Muscle of back (tissue), 11 donors: ENCODE data around the gene SGSM1. TPM values are rescaled to one million over a fixed set of nuclear protein-coding genes. Genes with fewer than 3 reads are reported as not detected.
A peak's percentile ranks its signal among the peaks of the same experiment; 100 is the strongest.

Source experiments
- DNase-seq, 3 donors: peaks; one replicate each; pipeline versions ENCODE4 v3.0.0 to v3.0.0-alpha.2; 2013
- polyA plus RNA-seq, 10 donors: library from polyadenylated mRNA; unstranded; fragments of 120-200 nt; gene quantifications; one replicate each; pipeline ENCODE4 v1.2.1, GENCODE V29; 2013; ENCODE audit not compliant: insufficient read length in 10 of 10

SGSM1 gene
- polyA plus RNA-seq, 10 donors = 0.09 to 0.63 (median 0.20) TPM

- DNase-seq = peak; percentile 67 to 91 (median 85)
These were observed 146.2 kb downstream of the SGSM1 start, which contains the start of gene KIAA1671 for GRCh38 chr22:24951942-24952836. KIAA1671 (plus strand) TSS chr22:24952716; CDS start chr22:25028000, 75,284 bp downstream.

DNA sequence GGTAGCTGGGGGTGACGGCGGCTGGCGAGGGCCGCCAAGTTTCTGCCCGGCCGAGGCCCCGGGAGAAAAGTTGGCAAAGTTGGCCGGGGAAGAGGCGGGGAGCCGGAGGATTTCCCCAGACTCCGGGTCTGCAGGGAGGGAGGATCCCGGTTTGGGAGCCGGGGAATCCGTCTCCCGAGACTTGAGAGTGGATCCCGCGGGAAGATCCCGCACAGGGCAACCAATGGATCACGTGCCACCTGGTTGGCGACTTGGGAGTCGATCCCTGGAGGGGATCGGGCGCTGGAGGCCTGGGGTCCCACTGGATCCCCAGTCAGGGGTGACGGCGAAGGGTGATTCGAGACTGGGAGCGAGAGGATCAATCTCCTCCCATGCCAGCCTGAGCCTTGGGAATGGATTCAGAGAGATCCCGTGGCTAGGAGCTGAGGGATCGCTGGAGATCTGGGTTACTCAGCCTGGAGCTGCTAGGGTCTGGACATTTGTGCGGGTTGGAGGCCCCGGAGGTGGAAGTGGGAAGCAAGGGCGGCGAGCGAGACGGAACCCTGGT lies 146.9 kb downstream of the SGSM1 start:
- DNase-seq = peak in 1 of 3 donors; percentile 57

DNA sequence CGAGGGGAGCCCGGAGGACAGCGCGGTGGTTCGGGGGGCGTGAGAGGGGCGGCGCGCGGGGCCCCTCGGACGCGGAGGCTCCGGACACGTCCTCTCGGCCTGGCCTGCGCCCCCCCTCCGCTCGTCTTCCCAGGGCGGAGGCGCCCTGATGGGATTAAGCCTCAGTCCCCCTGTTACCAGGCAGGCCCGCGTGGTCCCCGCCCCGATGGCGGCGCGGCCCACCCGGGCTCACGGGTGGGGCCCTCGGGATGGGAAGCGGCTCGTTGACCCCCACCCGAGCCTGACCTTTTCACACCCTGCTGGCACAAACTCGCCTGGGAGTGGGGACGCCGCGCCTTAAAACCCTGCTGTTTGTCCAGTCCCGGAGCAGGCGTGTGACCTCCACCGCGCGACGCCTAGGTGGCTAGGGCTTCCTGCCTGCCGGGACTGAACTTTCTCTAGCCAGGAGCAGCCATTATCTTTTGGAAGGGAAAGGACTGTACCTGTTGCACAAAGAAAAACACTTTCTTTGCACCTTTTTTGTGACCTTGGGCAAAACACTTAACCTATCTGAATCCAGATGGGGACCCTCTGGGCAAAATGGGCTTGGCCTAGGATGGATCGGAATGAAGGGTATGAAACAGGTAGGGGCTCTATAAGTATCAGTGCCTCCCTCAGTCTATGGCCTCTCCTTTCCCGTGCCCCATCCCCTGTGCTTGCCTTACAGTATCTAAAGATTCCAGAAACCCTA lies 147.5 kb downstream of the SGSM1 start:
- peak in 1 of 3 donors; percentile 27 for DNase-seq

DNA sequence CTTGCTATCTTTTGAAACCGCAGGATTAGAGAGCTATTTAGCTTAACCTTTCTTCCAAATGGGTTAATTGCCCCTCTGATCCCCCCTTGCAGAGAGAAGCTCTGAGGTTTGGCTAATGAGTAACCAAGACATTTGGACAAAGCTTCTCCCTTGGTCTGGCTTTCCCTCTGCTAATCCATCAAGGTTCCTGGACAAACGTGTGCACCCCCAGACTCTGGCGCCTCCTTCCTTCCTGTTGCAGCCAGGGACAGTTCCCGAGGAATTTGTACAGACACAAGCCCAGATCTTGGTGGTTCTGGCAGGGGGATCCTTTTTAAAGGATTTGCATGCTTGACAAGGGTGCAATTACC lies 148.1 kb downstream of the SGSM1 start:
- peak in 1 of 3 donors; percentile 28 for DNase-seq

DNA sequence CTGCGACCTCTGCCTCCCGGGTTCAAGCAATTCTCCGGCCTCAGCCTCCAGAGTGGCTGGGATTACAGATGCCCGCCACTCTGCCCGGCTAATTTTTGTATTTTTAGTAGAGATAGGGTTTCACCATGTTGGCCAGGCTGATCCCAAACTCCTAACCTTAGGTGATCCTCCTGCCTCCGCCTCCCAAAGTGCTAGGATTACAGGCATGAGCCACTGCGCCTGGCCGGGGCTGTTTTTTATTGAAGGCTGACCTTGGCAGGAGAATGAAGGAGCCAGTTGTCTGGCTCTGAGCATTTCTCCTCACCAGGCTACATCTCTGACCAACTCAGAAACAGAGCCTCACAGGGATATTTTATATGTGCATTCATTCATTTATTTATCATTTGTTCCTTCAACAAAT lies 148.8 kb downstream of the SGSM1 start:
- no peak for DNase-seq

DNA sequence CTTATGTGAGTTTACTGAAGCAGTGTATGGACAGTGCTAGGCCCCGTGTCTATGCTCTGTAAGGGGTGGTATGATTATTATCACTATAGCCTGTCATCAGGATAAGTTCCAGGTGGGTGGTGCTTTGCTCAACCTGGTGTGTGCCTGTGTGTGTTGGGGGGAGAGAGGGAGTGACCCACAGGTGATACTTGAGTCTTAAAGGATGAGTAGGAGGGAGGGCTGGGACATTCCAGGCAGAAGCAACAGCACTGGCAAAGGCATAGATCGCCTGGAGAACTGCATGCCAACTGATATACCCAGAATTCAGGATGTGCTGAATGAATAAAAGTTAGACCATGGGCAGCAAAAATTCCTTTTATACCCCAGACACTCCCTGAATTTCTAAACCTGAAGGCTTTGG lies 151.0 kb downstream of the SGSM1 start:
- DNase-seq = no peak

GRCh38 chr22:24961217-24961844 lies 155.3 kb downstream of the SGSM1 start:
- no peak for DNase-seq

DNA sequence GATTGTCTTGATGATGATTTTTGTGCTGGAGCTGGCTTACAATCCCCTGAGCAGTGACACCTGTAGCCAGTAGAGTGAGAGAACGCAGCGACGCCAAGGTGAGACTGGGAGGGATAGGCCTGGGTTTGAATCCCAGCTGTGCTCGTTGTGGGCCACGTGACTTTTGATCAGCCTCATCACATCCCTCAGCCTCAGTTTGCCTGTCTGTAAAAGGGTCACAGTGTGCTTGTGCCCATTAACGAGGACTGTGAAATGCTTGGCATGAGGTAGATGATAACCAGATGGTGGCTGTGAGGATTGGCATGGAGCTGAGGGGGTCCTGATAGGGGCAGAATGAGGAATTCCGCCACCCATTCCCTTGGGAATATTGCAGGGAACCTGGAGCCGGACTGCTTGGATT lies 156.1 kb downstream of the SGSM1 start:
- no peak for DNase-seq

GRCh38 chr22:24962835-24963234 lies 156.8 kb downstream of the SGSM1 start:
- DNase-seq = no peak

DNA sequence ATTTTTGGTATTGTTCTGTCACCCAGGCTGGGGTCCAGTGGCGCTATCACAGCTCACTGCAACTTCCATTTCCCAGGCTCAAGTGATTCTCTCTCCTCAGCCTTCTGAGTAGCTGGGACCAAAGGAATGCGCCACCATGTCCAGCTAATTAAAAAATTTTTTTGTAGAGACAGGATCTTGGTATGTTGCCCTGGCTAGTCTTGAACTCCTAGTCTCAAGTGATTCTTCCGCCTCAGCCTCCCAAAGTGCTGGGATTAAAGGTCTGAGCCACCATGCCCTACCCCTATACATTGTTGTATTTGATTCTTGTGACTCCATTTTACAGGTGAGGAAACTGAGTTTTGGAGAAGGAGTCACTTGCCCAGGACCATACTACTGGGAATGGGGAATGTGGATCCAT lies 158.4 kb downstream of the SGSM1 start:
- DNase-seq = no peak

- DNase-seq = peak in 1 of 3 donors; percentile 42
These were observed 160.0 kb downstream of the SGSM1 start for GRCh38 chr22:24965822-24966626.

DNA sequence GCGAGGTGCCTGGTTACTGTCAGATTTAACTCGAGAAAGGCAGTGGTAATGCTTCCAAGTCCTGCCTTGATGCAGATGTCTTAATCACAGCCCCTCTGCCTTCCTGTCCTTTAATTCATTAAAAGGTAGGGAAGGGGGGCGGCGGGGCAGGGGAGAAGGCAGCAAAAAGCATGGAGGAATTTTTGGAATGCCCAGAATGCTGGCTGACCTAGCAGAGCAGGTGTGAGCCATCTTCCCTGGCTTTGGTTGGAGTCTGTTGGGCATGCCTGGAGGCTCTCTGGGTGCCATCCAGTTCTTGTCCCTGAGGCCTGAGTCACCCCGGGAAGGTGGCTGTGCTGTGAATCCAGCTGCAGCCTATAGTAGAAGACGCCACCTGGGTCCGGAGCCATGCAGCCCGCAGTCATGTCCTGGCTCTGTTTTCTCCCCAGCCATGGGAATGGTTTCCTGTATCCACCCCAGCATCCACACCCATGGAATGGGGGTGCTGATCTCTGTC lies 162.1 kb downstream of the SGSM1 start:
- no peak for DNase-seq

- peak in 1 of 3 donors; percentile 40 for DNase-seq
These were observed 163.7 kb downstream of the SGSM1 start for GRCh38 chr22:24969560-24970301.

DNA sequence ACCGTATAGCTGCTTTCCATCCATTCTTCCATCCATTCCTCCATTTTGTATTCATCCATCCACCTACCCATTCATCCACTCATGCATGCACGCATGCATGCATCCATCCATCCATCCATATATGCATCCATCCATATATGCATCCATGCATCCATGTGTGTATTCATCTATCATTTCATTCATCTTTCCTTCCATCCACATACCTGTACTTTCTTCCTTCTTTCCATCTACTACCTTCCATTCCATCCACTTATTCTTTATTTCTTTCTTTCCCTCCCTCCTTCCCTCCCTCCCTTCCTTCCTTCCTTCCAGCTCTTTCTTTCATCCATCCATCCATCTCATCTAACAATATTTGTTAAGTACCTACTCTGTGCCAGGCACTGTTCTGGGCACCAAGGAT lies 166.4 kb downstream of the SGSM1 start:
- no peak for DNase-seq

GRCh38 chr22:24973872-24974271 lies 167.9 kb downstream of the SGSM1 start:
- no peak for DNase-seq

DNA sequence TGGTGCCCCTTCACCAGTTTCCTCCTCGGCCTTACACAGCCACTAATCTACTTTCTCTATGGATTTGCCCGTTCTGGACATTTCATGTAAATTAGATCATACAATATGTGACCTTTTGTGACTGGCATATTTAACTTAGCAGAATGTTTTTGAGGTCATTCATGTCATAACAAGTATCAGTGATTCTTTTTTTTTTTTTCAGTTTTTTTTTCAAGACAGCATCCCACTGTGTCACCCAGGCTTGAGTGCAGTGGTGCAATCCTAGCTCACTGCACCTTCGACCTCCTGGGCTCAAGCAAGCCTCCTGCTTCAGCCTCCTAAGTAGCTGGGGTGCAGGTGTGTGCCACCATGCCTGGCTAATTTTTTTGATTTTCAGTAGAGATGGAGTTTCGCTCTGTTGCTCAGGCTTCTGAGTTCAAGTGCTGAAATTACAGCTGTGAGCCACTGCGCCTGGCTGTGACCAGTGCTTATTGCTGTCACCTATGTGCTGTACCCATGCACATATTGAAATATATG lies 169.2 kb downstream of the SGSM1 start:
- no peak for DNase-seq

DNA sequence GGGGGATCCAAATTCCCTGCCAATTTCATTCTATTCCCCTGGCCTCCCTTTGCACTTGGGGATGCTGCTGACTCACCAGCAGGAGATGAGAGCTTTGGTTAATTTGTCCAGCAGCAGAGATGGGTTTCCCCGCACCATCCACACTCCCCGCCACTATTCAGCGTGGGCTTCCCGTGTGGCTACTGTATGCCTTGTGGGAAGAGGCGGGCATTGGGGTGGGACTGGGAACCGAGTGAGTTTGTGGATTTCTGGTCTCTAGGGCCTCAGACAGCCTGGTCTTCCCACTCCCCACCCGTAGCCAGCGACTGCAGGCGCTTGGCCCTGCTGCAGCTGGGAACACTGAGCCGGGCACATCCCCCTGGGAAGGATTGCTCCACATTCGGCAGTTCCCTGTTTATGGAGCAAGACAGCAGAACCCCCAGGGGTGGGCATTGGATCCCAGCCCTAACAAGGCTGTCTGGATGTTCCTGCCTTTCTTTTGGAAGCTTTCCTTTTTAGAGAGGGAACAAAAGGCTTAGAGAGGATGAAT lies 169.9 kb downstream of the SGSM1 start:
- no peak for DNase-seq

GRCh38 chr22:24976442-24977218 lies 170.6 kb downstream of the SGSM1 start:
- DNase-seq = peak in 1 of 3 donors; percentile 59
